ENCODE measurements around the gene PRIMA1. TPM values are rescaled to one million over a fixed set of nuclear protein-coding genes. Genes with fewer than 3 reads are reported as not detected.

PRIMA1 gene
- total and polyA plus RNA-seq, 2 experiments from 2014 or later, result 2.1 to 3.5 TPM

GRCh38 chr14:93731753-93732152 is 56.5 kb downstream of the PRIMA1 start:
- no peak for TF ChIP-seq EZH2phosphoT487 (IDR thresholded peaks at IDR 0.05; ENCODE audit: unreplicated experiment)
- no peak for TF ChIP-seq ZNF462 (CRISPR knock-in tag; IDR thresholded peaks at IDR 0.05)
- TF ChIP-seq STAT1 (IDR thresholded peaks at IDR 0.05; ENCODE audit: unreplicated experiment), result no peak
- no peak for TF ChIP-seq NANOG (IDR thresholded peaks at IDR 0.05; ENCODE audit: borderline replicate concordance)
- no peak for TF ChIP-seq JUNB (IDR thresholded peaks at IDR 0.05; ENCODE audit: unreplicated experiment)
- TF ChIP-seq CREB1 (CRISPR knock-in tag; IDR thresholded peaks at IDR 0.05; ENCODE audit: low read depth), result no peak
- TF ChIP-seq ETS1 (IDR thresholded peaks at IDR 0.05), result no peak
- TF ChIP-seq ZNF331 (CRISPR knock-in tag; IDR thresholded peaks at IDR 0.05; ENCODE audit: low read depth), result no peak
- TF ChIP-seq REST (IDR thresholded peaks at IDR 0.05; ENCODE audit: unreplicated experiment), result no peak
- no peak for TF ChIP-seq ZNF114 (CRISPR knock-in tag; IDR thresholded peaks at IDR 0.05)
- TF ChIP-seq CTCF (conservative IDR thresholded peaks at IDR 0.05; ENCODE audit: low read depth in 2 of 2), result no peak
- H3K4me2 ChIP-seq, result no peak overlapping the region
- 0 out of 2 replicates have a peak, but pooled peaks cover 3% of the 10 kb centered on the region for H3K9me2 ChIP-seq (ENCODE audit: insufficient read depth)
- H3K9me3 Mint-ChIP-seq, result no peaks in the 10 kb centered on the region
- H3K4me1 Mint-ChIP-seq, result peaks cover 11% of the 10 kb centered on the region; the same call in 2 of the 3 replicates
- no peaks in the 10 kb centered on the region for H3K36me3 ChIP-seq (ENCODE audit: insufficient read depth)
- H4K20me1 ChIP-seq (replicated peaks; ENCODE audit: insufficient read depth), result no peaks in the 10 kb centered on the region
- no peak overlapping the region for H3K27ac ChIP-seq (ENCODE audit: low read depth)
- DNase-seq (ENCODE audit: low spot score) (no peak), ATAC-seq (no peak)
- H3K27me3 ChIP-seq (ENCODE audit: insufficient read depth), result no peaks in the 10 kb centered on the region
- no peak overlapping the region for H3K4me3 Mint-ChIP-seq
- no peak overlapping the region for H3K4me3 ChIP-seq
- H3K4me1 ChIP-seq (ENCODE audit: insufficient read depth), result no peaks in the 10 kb centered on the region; the same call in 1 of the 2 replicates
- H3K36me3 Mint-ChIP-seq (ENCODE audit: low read depth), result no peaks in the 10 kb centered on the region; the same call in 2 of the 3 replicates
- no peak overlapping the region for H2AFZ ChIP-seq
- no peaks in the 10 kb centered on the region for H3K79me2 ChIP-seq (replicated peaks; ENCODE audit: insufficient read depth)
- peaks cover 2% of the 10 kb centered on the region for H3K27me3 Mint-ChIP-seq (ENCODE audit: insufficient read depth, low read depth, poor library complexity)
- no peaks in the 10 kb centered on the region for H3F3A ChIP-seq (replicated peaks; ENCODE audit: low read depth)
- no peak overlapping the region for H3K27ac Mint-ChIP-seq

Data from GM23338 (cell line).